Thoracic aorta endothelial cell (primary cell): ENCODE results near the gene SMARCC1. TPM values are rescaled to one million over a fixed set of nuclear protein-coding genes. Genes with fewer than 3 reads are reported as not detected.

ENCODE experiments used
- small RNA-seq: library from RNA; depleted of rRNA; stranded (forward); fragments of <200 nt; gene quantifications from one replicate; pipeline ENCODE3, GENCODE V24; 2012
- total RNA-seq: library from RNA; depleted of rRNA; stranded (reverse); fragments of >200 nt; gene quantifications from 2 replicates; pipeline ENCODE4 v1.2.3, GENCODE V29; 2012

SMARCC1 gene
- total RNA-seq, result 88.3 and 92.7 TPM in 2 replicates

GRCh38 chr3:47781685-47782445 is at the start of gene SMARCC1:
Gene SMARCC1 (minus strand): TSS chr3:47781893. CDS start chr3:47781797, 96 bp downstream.

GRCh38 chr3:47802734-47803479 is 21.2 kb upstream of the SMARCC1 start, which contains the start of gene DHX30:
Gene DHX30 (plus strand): TSS chr3:47803138. CDS start chr3:47810684, 7,546 bp downstream.

GRCh38 chr3:47578691-47579632 is 202.7 kb downstream of the SMARCC1 start, which contains the start of gene CSPG5:
Gene CSPG5 (minus strand): TSS chr3:47578865. CDS start chr3:47578693, 172 bp downstream.

Small RNAs within 50 kb of the gene (small RNA-seq; reads per million reads assigned to genes)
- gene RF02271 (not detected), gene RN7SL870P (not detected)

Other genes starting within 250 kb of the SMARCC1 start
- gene CSPG5, start 203.0 kb downstream of the SMARCC1 start, total RNA-seq, result 0.40 and 0.79 TPM in 2 replicates
- 73.8 and 91.3 TPM in 2 replicates for gene DHX30, start 21.2 kb upstream of the SMARCC1 start, total RNA-seq
- gene MAP4, start 234.5 kb upstream of the SMARCC1 start, total RNA-seq, result 160 and 190 TPM in 2 replicates